ENCODE results near the gene HSPB3.

The HSPB3 gene

DNA sequence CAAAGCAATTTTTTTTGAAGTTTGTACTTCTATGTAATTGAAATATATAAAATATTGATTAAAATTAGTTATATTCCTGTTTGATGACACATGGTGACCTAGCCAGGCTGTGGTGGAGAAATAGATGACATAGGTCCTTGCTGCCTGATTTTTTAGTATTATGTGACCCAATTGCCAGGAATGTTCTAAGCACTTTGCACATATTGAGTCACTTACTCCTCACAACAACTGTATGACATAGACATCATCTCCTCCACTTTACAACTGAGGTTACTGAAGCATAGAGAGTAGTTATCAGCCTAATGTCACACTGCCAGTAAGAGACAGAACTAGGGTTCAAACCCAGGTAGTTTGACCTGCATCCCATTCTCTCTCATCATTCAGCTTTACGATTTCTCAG lies 35.8 kb downstream of the HSPB3 start:
- Histone ChIP-seq H3K4me2 (ENCODE audit: low read length) (no peak overlapping the region), H3K4me1 (ENCODE audit: control insufficient read depth in 1 of 2, insufficient read depth in 2 of 2, low read length in 2 of 2) (no peaks in the 10 kb centered on the region), H4K12ac (ENCODE audit: low read depth, low read length) (no peak overlapping the region), H2BK5ac (ENCODE audit: low read depth, low read length, poor library complexity) (no peak overlapping the region), H4K8ac (ENCODE audit: low read depth, low read length) (no peak overlapping the region), H2AK5ac (ENCODE audit: low read length) (no peak overlapping the region), H2BK12ac (ENCODE audit: low read length) (no peak overlapping the region), H3K79me1 (ENCODE audit: low read length) (no peaks in the 10 kb centered on the region), H3K27ac (ENCODE audit: low read depth, low read length) (no peak overlapping the region), H4K91ac (ENCODE audit: low read depth, low read length) (no peak overlapping the region), H3K9me3 (ENCODE audit: insufficient read depth, low read depth, low read length) (peaks cover 2% of the 10 kb centered on the region), H3K4ac (ENCODE audit: low read depth, low read length) (no peak overlapping the region), H3K27me3 (ENCODE audit: insufficient read depth, low read length) (no peaks in the 10 kb centered on the region), H3K18ac (ENCODE audit: low read length) (no peak overlapping the region), H3K36me3 (ENCODE audit: control insufficient read depth in 1 of 2, insufficient read depth in 2 of 2, low read length in 2 of 2) (no peaks in the 10 kb centered on the region), H3K23ac (ENCODE audit: low read length) (no peak overlapping the region), H3K14ac (ENCODE audit: low read length) (no peak overlapping the region), H3K4me3 (ENCODE audit: low read depth, low read length) (no peak overlapping the region), H2AFZ (ENCODE audit: insufficient read depth, low read length, poor library complexity) (no peak overlapping the region), H2BK120ac (ENCODE audit: insufficient read depth, low read length, poor library complexity) (no peak overlapping the region), H3K79me2 (ENCODE audit: control insufficient read depth, insufficient read depth, low read length, poor library complexity) (no peaks in the 10 kb centered on the region), H3K9ac (ENCODE audit: low read length) (no peak overlapping the region)
- DNase-seq: no peak
- WGBS (ENCODE audit: extremely low coverage, insufficient coverage, insufficient read length): no CpG with 5 or more reads among the region's 1 CpG

DNA sequence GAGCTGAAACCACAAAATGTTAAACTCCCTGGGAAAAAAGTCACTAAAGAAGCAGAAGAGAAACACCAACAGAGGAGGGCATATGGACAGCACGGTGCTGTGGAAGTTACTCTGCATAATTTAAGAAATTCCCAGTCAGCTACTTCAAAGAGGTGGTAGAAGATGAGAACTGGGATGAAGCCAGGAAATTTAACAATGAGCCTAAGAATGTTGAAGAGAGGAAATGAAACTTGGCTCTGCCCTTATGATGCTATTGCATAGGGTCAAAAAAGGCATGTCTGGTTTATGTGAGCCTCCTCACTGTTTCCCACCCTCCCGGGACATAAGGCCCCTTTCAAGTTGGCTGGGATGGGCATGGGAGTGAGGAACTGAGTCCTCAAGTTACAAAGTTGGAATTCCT lies 36.7 kb downstream of the HSPB3 start:
- no peak overlapping the region for H4K12ac ChIP-seq (ENCODE audit: low read depth, low read length)
- H3K23ac ChIP-seq (ENCODE audit: low read length): no peak overlapping the region
- no peak overlapping the region for H3K4me3 ChIP-seq (ENCODE audit: low read depth, low read length)
- no peak overlapping the region for H3K18ac ChIP-seq (ENCODE audit: low read length)
- H3K9ac ChIP-seq (ENCODE audit: low read length): no peak overlapping the region
- H3K9me3 ChIP-seq (ENCODE audit: insufficient read depth, low read depth, low read length): peaks cover 2% of the 10 kb centered on the region
- no peak overlapping the region for H3K4ac ChIP-seq (ENCODE audit: low read depth, low read length)
- WGBS (ENCODE audit: extremely low coverage, insufficient coverage, insufficient read length): no CpG with 5 or more reads among the region's 2 CpGs
- no peak overlapping the region for H4K91ac ChIP-seq (ENCODE audit: low read depth, low read length)
- H3K79me1 ChIP-seq (ENCODE audit: low read length): no peaks in the 10 kb centered on the region
- no peaks in the 10 kb centered on the region for H3K36me3 ChIP-seq (ENCODE audit: control insufficient read depth in 1 of 2, insufficient read depth in 2 of 2, low read length in 2 of 2)
- H3K27ac ChIP-seq (ENCODE audit: low read depth, low read length): no peak overlapping the region
- H2AFZ ChIP-seq (ENCODE audit: insufficient read depth, low read length, poor library complexity): no peak overlapping the region
- no peaks in the 10 kb centered on the region for H3K4me1 ChIP-seq (ENCODE audit: control insufficient read depth in 1 of 2, insufficient read depth in 2 of 2, low read length in 2 of 2)
- H2BK12ac ChIP-seq (ENCODE audit: low read length): no peak overlapping the region
- no peaks in the 10 kb centered on the region for H3K79me2 ChIP-seq (ENCODE audit: control insufficient read depth, insufficient read depth, low read length, poor library complexity)
- no peak overlapping the region for H4K8ac ChIP-seq (ENCODE audit: low read depth, low read length)
- no peak overlapping the region for H2BK5ac ChIP-seq (ENCODE audit: low read depth, low read length, poor library complexity)
- no peaks in the 10 kb centered on the region for H3K27me3 ChIP-seq (ENCODE audit: insufficient read depth, low read length)
- H3K14ac ChIP-seq (ENCODE audit: low read length): no peak overlapping the region
- H2AK5ac ChIP-seq (ENCODE audit: low read length): no peak overlapping the region
- H2BK120ac ChIP-seq (ENCODE audit: insufficient read depth, low read length, poor library complexity): no peak overlapping the region
- no peak overlapping the region for H3K4me2 ChIP-seq (ENCODE audit: low read length)
- DNase-seq: no peak

DNA sequence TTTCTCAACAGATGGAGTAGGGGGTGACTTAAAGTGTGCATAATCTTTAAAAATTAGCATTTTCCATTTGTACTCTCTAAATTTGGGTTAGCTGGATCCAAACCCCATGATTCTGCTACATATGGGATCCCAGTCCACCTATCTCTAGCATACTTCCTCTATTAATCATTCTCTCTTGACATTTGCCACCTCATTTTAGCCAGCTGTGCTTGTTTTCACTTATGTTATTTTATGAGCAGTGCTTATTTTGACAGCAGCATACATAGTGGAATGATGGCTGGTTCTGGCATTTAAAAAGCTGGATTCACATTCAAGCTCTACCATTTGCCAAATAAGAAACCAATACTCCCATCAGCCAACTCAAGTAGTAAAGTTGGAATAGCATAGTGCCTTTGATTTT lies 39.5 kb downstream of the HSPB3 start:
- no peaks in the 10 kb centered on the region for H3K79me1 ChIP-seq (ENCODE audit: low read length)
- no peak for DNase-seq
- H4K91ac ChIP-seq (ENCODE audit: low read depth, low read length): no peak overlapping the region

More for the DNA sequence above, 39.5 kb downstream of the HSPB3 start:
- Histone ChIP-seq H2BK120ac (ENCODE audit: insufficient read depth, low read length, poor library complexity) (no peak overlapping the region), H3K27ac (ENCODE audit: low read depth, low read length) (no peak overlapping the region), H3K4me3 (ENCODE audit: low read depth, low read length) (no peak overlapping the region), H3K9ac (ENCODE audit: low read length) (no peak overlapping the region), H3K79me2 (ENCODE audit: control insufficient read depth, insufficient read depth, low read length, poor library complexity) (no peaks in the 10 kb centered on the region), H4K8ac (ENCODE audit: low read depth, low read length) (no peak overlapping the region), H2BK12ac (ENCODE audit: low read length) (no peak overlapping the region), H3K14ac (ENCODE audit: low read length) (no peak overlapping the region), H2AFZ (ENCODE audit: insufficient read depth, low read length, poor library complexity) (no peak overlapping the region), H3K23ac (ENCODE audit: low read length) (no peak overlapping the region), H3K4ac (ENCODE audit: low read depth, low read length) (no peak overlapping the region), H3K36me3 (ENCODE audit: control insufficient read depth in 1 of 2, insufficient read depth in 2 of 2, low read length in 2 of 2) (no peaks in the 10 kb centered on the region), H3K4me1 (ENCODE audit: control insufficient read depth in 1 of 2, insufficient read depth in 2 of 2, low read length in 2 of 2) (no peaks in the 10 kb centered on the region), H3K4me2 (ENCODE audit: low read length) (no peak overlapping the region), H2AK5ac (ENCODE audit: low read length) (no peak overlapping the region), H2BK5ac (ENCODE audit: low read depth, low read length, poor library complexity) (no peak overlapping the region), H4K12ac (ENCODE audit: low read depth, low read length) (no peak overlapping the region), H3K9me3 (ENCODE audit: insufficient read depth, low read depth, low read length) (peaks cover 5% of the 10 kb centered on the region), H3K18ac (ENCODE audit: low read length) (no peak overlapping the region), H3K27me3 (ENCODE audit: insufficient read depth, low read length) (peaks cover 2% of the 10 kb centered on the region)

Measured in trophoblast cell (in vitro differentiated cells and primary cell).